ENCODE data around the gene DLX3. TPM values are rescaled to one million over a fixed set of nuclear protein-coding genes. Genes with fewer than 3 reads are reported as not detected.

The DLX3 gene
- total RNA-seq, 1 experiment from 2014 or later = 0.74 TPM

DNA sequence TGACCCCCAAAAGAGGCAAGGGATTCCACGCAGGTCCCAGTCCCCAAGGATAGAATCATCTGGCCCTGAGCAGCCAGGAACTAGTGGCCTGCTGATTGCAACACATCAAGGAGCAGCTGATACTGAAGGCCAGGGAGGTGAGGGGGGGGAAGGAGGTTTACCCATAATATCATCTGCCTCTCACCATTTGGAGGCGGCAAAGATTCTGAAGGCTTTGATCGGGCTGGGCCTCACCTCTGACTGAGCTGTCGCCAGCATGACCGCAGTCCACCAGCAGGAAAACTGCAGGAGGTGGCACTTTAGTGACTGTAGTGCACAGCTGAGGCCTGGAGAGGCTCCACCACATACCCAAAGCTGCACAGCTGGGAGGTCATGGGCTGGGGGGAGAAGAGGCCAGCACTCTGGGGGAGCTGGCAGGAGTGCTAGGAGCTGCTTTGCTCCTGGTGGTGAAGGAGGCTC lies 40.4 kb upstream of the DLX3 start:
- H3K27me3 Mint-ChIP-seq (ENCODE audit: low read depth) = peaks cover 5% of the 10 kb centered on the region
- H3K4me3 Mint-ChIP-seq = no peak overlapping the region
- H3K9me3 Mint-ChIP-seq = no peaks in the 10 kb centered on the region
- TF ChIP-seq MYBL2 (CRISPR knock-in tag; IDR thresholded peaks at IDR 0.05) (no peak), OVOL2 (CRISPR knock-in tag; IDR thresholded peaks at IDR 0.05; ENCODE audit: borderline replicate concordance) (no peak), RORB (CRISPR knock-in tag; IDR thresholded peaks at IDR 0.05) (no peak), ZNF138 (CRISPR knock-in tag; conservative IDR thresholded peaks at IDR 0.05) (no peak), CBFB (CRISPR knock-in tag; IDR thresholded peaks at IDR 0.05; ENCODE audit: low read depth) (no peak), ATF1 (CRISPR knock-in tag; IDR thresholded peaks at IDR 0.05) (no peak), TEAD4 (CRISPR knock-in tag; IDR thresholded peaks at IDR 0.05) (no peak), ZNF121 (CRISPR knock-in tag; IDR thresholded peaks at IDR 0.05) (no peak)
- TF ChIP-seq, protein P1, sequence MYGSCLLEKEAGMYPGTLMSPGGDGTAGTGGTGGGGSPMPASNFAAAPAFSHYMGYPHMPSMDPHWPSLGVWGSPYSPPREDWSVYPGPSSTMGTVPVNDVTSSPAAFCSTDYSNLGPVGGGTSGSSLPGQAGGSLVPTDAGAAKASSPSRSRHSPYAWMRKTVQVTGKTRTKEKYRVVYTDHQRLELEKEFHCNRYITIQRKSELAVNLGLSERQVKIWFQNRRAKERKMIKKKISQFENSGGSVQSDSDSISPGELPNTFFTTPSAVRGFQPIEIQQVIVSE (CRISPR knock-in tag; IDR thresholded peaks at IDR 0.05; ENCODE audit: borderline replicate concordance) = no peak
- TF ChIP-seq, protein P2, sequence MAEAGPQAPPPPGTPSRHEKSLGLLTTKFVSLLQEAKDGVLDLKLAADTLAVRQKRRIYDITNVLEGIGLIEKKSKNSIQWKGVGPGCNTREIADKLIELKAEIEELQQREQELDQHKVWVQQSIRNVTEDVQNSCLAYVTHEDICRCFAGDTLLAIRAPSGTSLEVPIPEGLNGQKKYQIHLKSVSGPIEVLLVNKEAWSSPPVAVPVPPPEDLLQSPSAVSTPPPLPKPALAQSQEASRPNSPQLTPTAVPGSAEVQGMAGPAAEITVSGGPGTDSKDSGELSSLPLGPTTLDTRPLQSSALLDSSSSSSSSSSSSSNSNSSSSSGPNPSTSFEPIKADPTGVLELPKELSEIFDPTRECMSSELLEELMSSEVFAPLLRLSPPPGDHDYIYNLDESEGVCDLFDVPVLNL (CRISPR knock-in tag; IDR thresholded peaks at IDR 0.05; ENCODE audit: borderline replicate concordance, low read depth) = no peak
- TF ChIP-seq, protein P3, sequence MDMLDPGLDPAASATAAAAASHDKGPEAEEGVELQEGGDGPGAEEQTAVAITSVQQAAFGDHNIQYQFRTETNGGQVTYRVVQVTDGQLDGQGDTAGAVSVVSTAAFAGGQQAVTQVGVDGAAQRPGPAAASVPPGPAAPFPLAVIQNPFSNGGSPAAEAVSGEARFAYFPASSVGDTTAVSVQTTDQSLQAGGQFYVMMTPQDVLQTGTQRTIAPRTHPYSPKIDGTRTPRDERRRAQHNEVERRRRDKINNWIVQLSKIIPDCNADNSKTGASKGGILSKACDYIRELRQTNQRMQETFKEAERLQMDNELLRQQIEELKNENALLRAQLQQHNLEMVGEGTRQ (CRISPR knock-in tag; IDR thresholded peaks at IDR 0.05) = no peak
- TF ChIP-seq, protein P4, sequence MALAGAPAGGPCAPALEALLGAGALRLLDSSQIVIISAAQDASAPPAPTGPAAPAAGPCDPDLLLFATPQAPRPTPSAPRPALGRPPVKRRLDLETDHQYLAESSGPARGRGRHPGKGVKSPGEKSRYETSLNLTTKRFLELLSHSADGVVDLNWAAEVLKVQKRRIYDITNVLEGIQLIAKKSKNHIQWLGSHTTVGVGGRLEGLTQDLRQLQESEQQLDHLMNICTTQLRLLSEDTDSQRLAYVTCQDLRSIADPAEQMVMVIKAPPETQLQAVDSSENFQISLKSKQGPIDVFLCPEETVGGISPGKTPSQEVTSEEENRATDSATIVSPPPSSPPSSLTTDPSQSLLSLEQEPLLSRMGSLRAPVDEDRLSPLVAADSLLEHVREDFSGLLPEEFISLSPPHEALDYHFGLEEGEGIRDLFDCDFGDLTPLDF (CRISPR knock-in tag; IDR thresholded peaks at IDR 0.05) = no peak
- TF ChIP-seq, protein P5, sequence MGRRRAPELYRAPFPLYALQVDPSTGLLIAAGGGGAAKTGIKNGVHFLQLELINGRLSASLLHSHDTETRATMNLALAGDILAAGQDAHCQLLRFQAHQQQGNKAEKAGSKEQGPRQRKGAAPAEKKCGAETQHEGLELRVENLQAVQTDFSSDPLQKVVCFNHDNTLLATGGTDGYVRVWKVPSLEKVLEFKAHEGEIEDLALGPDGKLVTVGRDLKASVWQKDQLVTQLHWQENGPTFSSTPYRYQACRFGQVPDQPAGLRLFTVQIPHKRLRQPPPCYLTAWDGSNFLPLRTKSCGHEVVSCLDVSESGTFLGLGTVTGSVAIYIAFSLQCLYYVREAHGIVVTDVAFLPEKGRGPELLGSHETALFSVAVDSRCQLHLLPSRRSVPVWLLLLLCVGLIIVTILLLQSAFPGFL (CRISPR knock-in tag; IDR thresholded peaks at IDR 0.05; ENCODE audit: borderline replicate concordance) = no peak
- TF ChIP-seq, protein P6, sequence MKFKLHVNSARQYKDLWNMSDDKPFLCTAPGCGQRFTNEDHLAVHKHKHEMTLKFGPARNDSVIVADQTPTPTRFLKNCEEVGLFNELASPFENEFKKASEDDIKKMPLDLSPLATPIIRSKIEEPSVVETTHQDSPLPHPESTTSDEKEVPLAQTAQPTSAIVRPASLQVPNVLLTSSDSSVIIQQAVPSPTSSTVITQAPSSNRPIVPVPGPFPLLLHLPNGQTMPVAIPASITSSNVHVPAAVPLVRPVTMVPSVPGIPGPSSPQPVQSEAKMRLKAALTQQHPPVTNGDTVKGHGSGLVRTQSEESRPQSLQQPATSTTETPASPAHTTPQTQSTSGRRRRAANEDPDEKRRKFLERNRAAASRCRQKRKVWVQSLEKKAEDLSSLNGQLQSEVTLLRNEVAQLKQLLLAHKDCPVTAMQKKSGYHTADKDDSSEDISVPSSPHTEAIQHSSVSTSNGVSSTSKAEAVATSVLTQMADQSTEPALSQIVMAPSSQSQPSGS (CRISPR knock-in tag; IDR thresholded peaks at IDR 0.05; ENCODE audit: borderline replicate concordance, low read depth) = no peak
- TF ChIP-seq, protein P7, sequence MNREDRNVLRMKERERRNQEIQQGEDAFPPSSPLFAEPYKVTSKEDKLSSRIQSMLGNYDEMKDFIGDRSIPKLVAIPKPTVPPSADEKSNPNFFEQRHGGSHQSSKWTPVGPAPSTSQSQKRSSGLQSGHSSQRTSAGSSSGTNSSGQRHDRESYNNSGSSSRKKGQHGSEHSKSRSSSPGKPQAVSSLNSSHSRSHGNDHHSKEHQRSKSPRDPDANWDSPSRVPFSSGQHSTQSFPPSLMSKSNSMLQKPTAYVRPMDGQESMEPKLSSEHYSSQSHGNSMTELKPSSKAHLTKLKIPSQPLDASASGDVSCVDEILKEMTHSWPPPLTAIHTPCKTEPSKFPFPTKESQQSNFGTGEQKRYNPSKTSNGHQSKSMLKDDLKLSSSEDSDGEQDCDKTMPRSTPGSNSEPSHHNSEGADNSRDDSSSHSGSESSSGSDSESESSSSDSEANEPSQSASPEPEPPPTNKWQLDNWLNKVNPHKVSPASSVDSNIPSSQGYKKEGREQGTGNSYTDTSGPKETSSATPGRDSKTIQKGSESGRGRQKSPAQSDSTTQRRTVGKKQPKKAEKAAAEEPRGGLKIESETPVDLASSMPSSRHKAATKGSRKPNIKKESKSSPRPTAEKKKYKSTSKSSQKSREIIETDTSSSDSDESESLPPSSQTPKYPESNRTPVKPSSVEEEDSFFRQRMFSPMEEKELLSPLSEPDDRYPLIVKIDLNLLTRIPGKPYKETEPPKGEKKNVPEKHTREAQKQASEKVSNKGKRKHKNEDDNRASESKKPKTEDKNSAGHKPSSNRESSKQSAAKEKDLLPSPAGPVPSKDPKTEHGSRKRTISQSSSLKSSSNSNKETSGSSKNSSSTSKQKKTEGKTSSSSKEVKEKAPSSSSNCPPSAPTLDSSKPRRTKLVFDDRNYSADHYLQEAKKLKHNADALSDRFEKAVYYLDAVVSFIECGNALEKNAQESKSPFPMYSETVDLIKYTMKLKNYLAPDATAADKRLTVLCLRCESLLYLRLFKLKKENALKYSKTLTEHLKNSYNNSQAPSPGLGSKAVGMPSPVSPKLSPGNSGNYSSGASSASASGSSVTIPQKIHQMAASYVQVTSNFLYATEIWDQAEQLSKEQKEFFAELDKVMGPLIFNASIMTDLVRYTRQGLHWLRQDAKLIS (CRISPR knock-in tag; IDR thresholded peaks at IDR 0.05; ENCODE audit: borderline replicate concordance) = no peak
- TF ChIP-seq, protein P8, sequence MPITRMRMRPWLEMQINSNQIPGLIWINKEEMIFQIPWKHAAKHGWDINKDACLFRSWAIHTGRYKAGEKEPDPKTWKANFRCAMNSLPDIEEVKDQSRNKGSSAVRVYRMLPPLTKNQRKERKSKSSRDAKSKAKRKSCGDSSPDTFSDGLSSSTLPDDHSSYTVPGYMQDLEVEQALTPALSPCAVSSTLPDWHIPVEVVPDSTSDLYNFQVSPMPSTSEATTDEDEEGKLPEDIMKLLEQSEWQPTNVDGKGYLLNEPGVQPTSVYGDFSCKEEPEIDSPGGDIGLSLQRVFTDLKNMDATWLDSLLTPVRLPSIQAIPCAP (CRISPR knock-in tag; IDR thresholded peaks at IDR 0.05) = no peak
- TF ChIP-seq, protein P9, sequence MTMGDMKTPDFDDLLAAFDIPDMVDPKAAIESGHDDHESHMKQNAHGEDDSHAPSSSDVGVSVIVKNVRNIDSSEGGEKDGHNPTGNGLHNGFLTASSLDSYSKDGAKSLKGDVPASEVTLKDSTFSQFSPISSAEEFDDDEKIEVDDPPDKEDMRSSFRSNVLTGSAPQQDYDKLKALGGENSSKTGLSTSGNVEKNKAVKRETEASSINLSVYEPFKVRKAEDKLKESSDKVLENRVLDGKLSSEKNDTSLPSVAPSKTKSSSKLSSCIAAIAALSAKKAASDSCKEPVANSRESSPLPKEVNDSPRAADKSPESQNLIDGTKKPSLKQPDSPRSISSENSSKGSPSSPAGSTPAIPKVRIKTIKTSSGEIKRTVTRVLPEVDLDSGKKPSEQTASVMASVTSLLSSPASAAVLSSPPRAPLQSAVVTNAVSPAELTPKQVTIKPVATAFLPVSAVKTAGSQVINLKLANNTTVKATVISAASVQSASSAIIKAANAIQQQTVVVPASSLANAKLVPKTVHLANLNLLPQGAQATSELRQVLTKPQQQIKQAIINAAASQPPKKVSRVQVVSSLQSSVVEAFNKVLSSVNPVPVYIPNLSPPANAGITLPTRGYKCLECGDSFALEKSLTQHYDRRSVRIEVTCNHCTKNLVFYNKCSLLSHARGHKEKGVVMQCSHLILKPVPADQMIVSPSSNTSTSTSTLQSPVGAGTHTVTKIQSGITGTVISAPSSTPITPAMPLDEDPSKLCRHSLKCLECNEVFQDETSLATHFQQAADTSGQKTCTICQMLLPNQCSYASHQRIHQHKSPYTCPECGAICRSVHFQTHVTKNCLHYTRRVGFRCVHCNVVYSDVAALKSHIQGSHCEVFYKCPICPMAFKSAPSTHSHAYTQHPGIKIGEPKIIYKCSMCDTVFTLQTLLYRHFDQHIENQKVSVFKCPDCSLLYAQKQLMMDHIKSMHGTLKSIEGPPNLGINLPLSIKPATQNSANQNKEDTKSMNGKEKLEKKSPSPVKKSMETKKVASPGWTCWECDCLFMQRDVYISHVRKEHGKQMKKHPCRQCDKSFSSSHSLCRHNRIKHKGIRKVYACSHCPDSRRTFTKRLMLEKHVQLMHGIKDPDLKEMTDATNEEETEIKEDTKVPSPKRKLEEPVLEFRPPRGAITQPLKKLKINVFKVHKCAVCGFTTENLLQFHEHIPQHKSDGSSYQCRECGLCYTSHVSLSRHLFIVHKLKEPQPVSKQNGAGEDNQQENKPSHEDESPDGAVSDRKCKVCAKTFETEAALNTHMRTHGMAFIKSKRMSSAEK (CRISPR knock-in tag; IDR thresholded peaks at IDR 0.05; ENCODE audit: borderline replicate concordance) = no peak
- H3K4me1 Mint-ChIP-seq = peaks cover 11% of the 10 kb centered on the region
- no peak for ATAC-seq
- ChIA-PET CTCF (interaction anchor here (1.0 to 3.3 kb wide), 5 partner anchors 21 to 134 kb away, joined by 3 to 13 read pairs (median 10); partner anchors contain the start of gene ITGA3), POLR2A (no interaction called here)
- H3K36me3 Mint-ChIP-seq = no peaks in the 10 kb centered on the region
- no peak for DNase-seq (ENCODE audit: low spot score)
- H3K27ac Mint-ChIP-seq = no peak overlapping the region

Data from WTC11 (cell line).